Epithelial cell of proximal tubule (primary cell): Measurements from ENCODE around the gene SH3RF3. TPM values are rescaled to one million over a fixed set of nuclear protein-coding genes. Genes with fewer than 3 reads are reported as not detected.

Source experiments
- DNase-seq: peaks from one replicate; pipeline ENCODE4 v3.0.0-alpha.2; 2011; ENCODE audit warnings: low read depth
- H3K4me3 ChIP-seq: 2 replicates; pipeline ENCODE4 v1.5.1; 2011; ENCODE audit warnings: low read depth, mild to moderate bottlenecking, low read length
- CTCF ChIP-seq: conservative IDR thresholded peaks from 2 replicates; pipeline ENCODE4 v1.5.1; 2012; ENCODE audit warnings: low read depth, mild to moderate bottlenecking, low read length
- total RNA-seq: library from RNA; depleted of rRNA; stranded (reverse); fragments of >200 nt; gene quantifications from 2 replicates; pipeline ENCODE4 v1.2.3, GENCODE V29; 2015

The SH3RF3 gene
- total RNA-seq, 1 donor from 2014 or later: 1.7 TPM

GRCh38 chr2:109085912-109086742 lies 42.9 kb upstream of the SH3RF3 start:
- no peak overlapping the region for H3K4me3 ChIP-seq
- no peak for TF ChIP-seq CTCF
- no peak for DNase-seq

GRCh38 chr2:109086743-109087020 lies 42.3 kb upstream of the SH3RF3 start:
- TF ChIP-seq CTCF: no peak
- no peak overlapping the region for H3K4me3 ChIP-seq
- DNase-seq: no peak

- no peak for TF ChIP-seq CTCF
- DNase-seq: no peak
These were observed 41.8 kb upstream of the SH3RF3 start for GRCh38 chr2:109087055-109087663.

GRCh38 chr2:109089602-109090300 lies 39.3 kb upstream of the SH3RF3 start:
- no peak for DNase-seq
- H3K4me3 ChIP-seq: no peak overlapping the region
- no peak for TF ChIP-seq CTCF

More at GRCh38 chr2:109087055-109087663, 41.8 kb upstream of the SH3RF3 start:
- H3K4me3 ChIP-seq: no peak overlapping the region

- TF ChIP-seq CTCF: no peak
- no peak for DNase-seq
These were observed 37.5 kb upstream of the SH3RF3 start for GRCh38 chr2:109091526-109091925.

GRCh38 chr2:109094144-109094543 lies 34.9 kb upstream of the SH3RF3 start:
- H3K4me3 ChIP-seq: no peak overlapping the region
- no peak for DNase-seq
- TF ChIP-seq CTCF: no peak

More at GRCh38 chr2:109091526-109091925, 37.5 kb upstream of the SH3RF3 start:
- no peak overlapping the region for H3K4me3 ChIP-seq
